ENCODE measurements around the gene MRGPRX2. TPM values are rescaled to one million over a fixed set of nuclear protein-coding genes. Genes with fewer than 3 reads are reported as not detected.

The MRGPRX2 gene
- not detected for total RNA-seq
- 0.08 TPM for polyA plus RNA-seq (2013, experiment 1 of 2)
- polyA plus RNA-seq (2013, experiment 2 of 2): not detected
- total RNA-seq: 0 to 1.3 (median 0) reads per million in 172 experiments

DNA sequence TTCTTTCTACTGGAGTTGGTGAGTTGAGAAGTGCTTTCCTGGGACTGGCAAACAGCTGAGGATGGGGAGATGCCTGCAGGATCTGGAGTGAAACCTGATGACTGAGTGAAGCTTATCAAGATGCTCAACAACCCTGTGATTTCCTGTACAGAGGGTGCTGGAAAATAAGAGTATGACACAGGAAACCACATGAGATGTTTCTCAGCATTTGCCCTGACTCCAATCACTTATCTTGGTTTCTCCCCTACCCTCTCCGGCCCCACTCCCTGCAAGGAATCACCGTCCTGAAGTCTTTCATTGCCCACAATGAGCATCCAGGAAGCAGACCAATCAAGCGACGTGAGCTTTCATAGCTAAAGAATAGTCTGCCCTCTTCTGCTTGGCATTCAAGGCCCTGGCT is at the start of gene MRGPRX2:
Gene MRGPRX2, minus strand, starts transcription at position 89 of the 400 bp plus-strand sequence. CDS start 4,315 bp downstream, outside the sequence.
- H3K27ac ChIP-seq (ENCODE audit: low read depth in 1 of 2, low read length in 2 of 2): no peak within 1 kb of the TSS
- no peaks in the 10 kb centered on the region for H3K27me3 ChIP-seq (ENCODE audit: control insufficient read depth in 1 of 2, insufficient read depth in 2 of 2, low read length in 2 of 2)
- no peaks in the 10 kb centered on the region for H3K36me3 ChIP-seq (ENCODE audit: insufficient read depth, low read length)
- no peak within 1 kb of the TSS for H3K4me3 Mint-ChIP-seq
- intact Hi-C loops (cut with DNase I, micrococcal nuclease): no loop called here
- DNase-seq (peak in 2 of 14 experiments; percentile 6 to 51), ATAC-seq (ENCODE audit: poor library complexity) (no peak)
- ChIA-PET POLR2A (interaction anchor here (1.0 kb wide), 1 partner anchor 21 kb away, joined by 3 read pairs; no protein-coding TSS in a partner anchor), CTCF (interaction anchor here (1.6 to 1.7 kb wide), 2 partner anchors 8 to 10 kb away, joined by 4 read pairs; no protein-coding TSS in a partner anchor)
- H3K4me3 ChIP-seq (ENCODE audit: low read length): no peak within 1 kb of the TSS
- peaks cover 8% of the 10 kb centered on the region for H3K27me3 Mint-ChIP-seq
- H3K4me1 Mint-ChIP-seq (ENCODE audit: low read depth): peaks cover 24% of the 10 kb centered on the region
- H3K36me3 Mint-ChIP-seq (ENCODE audit: low read depth): no peaks in the 10 kb centered on the region
- H3K27ac Mint-ChIP-seq: no peak within 1 kb of the TSS
- no peaks in the 10 kb centered on the region for H3K9me3 Mint-ChIP-seq
- no peaks in the 10 kb centered on the region for H3K9me3 ChIP-seq (ENCODE audit: control insufficient read depth in 1 of 2, insufficient read depth in 1 of 2, low read length in 2 of 2)
- H3K4me1 ChIP-seq (ENCODE audit: insufficient read depth, low read length): peaks cover 10% of the 10 kb centered on the region
- TF ChIP-seq, protein P1, sequence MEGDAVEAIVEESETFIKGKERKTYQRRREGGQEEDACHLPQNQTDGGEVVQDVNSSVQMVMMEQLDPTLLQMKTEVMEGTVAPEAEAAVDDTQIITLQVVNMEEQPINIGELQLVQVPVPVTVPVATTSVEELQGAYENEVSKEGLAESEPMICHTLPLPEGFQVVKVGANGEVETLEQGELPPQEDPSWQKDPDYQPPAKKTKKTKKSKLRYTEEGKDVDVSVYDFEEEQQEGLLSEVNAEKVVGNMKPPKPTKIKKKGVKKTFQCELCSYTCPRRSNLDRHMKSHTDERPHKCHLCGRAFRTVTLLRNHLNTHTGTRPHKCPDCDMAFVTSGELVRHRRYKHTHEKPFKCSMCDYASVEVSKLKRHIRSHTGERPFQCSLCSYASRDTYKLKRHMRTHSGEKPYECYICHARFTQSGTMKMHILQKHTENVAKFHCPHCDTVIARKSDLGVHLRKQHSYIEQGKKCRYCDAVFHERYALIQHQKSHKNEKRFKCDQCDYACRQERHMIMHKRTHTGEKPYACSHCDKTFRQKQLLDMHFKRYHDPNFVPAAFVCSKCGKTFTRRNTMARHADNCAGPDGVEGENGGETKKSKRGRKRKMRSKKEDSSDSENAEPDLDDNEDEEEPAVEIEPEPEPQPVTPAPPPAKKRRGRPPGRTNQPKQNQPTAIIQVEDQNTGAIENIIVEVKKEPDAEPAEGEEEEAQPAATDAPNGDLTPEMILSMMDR (IDR thresholded peaks at IDR 0.05): no peak

DNA sequence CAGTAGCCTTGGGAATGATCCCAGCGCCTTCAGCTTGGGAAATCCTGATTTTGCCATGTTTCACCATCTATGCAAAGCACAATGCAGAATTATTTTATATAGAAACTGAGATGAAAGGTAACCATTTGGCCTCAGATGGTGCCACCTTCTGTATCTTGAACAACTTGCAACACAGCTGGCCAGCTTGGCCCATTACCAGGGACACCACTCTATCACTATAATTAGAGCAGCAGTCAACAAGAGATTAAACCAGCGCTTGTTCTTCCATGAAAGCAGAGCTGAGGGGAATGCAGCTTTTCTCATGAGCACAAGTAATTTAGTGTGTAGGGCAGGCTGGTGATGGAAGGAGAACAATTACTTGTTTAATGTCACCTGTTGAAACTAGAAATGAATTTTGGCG is 49.8 kb upstream of the MRGPRX2 start:
- Mint-ChIP-seq H3K27me3 (peaks cover 37% of the 10 kb centered on the region), H3K27ac (no peak overlapping the region), H3K4me3 (no peak overlapping the region), H3K9me3 (no peaks in the 10 kb centered on the region), H3K4me1 (ENCODE audit: low read depth) (no peaks in the 10 kb centered on the region), H3K36me3 (ENCODE audit: low read depth) (no peaks in the 10 kb centered on the region)
- no peaks in the 10 kb centered on the region for H3K9me3 ChIP-seq (ENCODE audit: control insufficient read depth in 1 of 2, insufficient read depth in 1 of 2, low read length in 2 of 2)
- ChIA-PET CTCF (interaction anchor here (0.6 kb wide), 1 partner anchor 80 kb away, joined by 4 read pairs; no protein-coding TSS in a partner anchor), POLR2A (no interaction called here)
- H3K27me3 ChIP-seq (ENCODE audit: control insufficient read depth in 1 of 2, insufficient read depth in 2 of 2, low read length in 2 of 2): no peaks in the 10 kb centered on the region
- DNase-seq (no peak), ATAC-seq (ENCODE audit: poor library complexity) (no peak)
- H3K36me3 ChIP-seq (ENCODE audit: insufficient read depth, low read length): no peaks in the 10 kb centered on the region
- TF ChIP-seq, protein P1 (IDR thresholded peaks at IDR 0.05): no peak
- H3K4me1 ChIP-seq (ENCODE audit: insufficient read depth, low read length): no peaks in the 10 kb centered on the region
- H3K4me3 ChIP-seq (ENCODE audit: low read length): no peak overlapping the region
- intact Hi-C loops (cut with DNase I, micrococcal nuclease): loop anchor here in 1 of 2 experiments (10.0 kb wide), 3 partner anchors 585 to 1275 kb away; partner anchors contain the start of genes PRMT3, SERGEF and TSG101
- no peak overlapping the region for H3K27ac ChIP-seq (ENCODE audit: low read depth in 1 of 2, low read length in 2 of 2)

DNA sequence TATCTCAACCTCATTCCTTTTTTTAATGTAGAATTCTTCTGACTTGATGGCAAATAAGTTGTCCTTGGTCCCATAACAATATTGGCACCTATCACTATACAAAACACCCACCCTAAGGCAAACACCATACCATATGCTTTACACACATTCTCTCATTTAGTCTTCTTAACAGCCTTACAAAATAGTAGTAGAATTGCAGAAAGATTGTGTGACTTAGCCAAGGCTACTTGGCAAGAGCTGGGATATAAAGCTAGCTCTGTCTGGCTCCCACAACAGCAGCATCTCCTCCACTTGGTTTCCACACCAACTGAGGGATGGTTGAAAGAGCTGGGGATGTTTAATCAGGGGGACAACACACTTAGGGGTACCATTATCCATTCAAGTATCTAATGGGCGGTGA is 46.6 kb upstream of the MRGPRX2 start:
- CTCF ChIA-PET: interaction anchor here (0.6 kb wide), 1 partner anchor 174 kb away, joined by 4 read pairs; no protein-coding TSS in a partner anchor
- intact Hi-C loops (cut with DNase I, micrococcal nuclease): no loop called here
- DNase-seq (no peak), ATAC-seq (ENCODE audit: poor library complexity) (no peak)
- H3K4me1 Mint-ChIP-seq (ENCODE audit: low read depth): no peaks in the 10 kb centered on the region
- Histone ChIP-seq H3K36me3 (ENCODE audit: insufficient read depth, low read length) (no peaks in the 10 kb centered on the region), H3K4me3 (ENCODE audit: low read length) (no peak overlapping the region), H3K27ac (ENCODE audit: low read depth in 1 of 2, low read length in 2 of 2) (no peak overlapping the region), H3K27me3 (ENCODE audit: control insufficient read depth in 1 of 2, insufficient read depth in 2 of 2, low read length in 2 of 2) (no peaks in the 10 kb centered on the region), H3K4me1 (ENCODE audit: insufficient read depth, low read length) (no peaks in the 10 kb centered on the region), H3K9me3 (ENCODE audit: control insufficient read depth in 1 of 2, insufficient read depth in 1 of 2, low read length in 2 of 2) (no peaks in the 10 kb centered on the region)
- no peaks in the 10 kb centered on the region for H3K9me3 Mint-ChIP-seq
- POLR2A ChIA-PET: interaction anchor here (1.5 kb wide), 1 partner anchor 9 kb away, joined by 3 read pairs; the partner anchor contains the start of gene ZDHHC13
- H3K27me3 Mint-ChIP-seq: peaks cover 39% of the 10 kb centered on the region
- no peaks in the 10 kb centered on the region for H3K36me3 Mint-ChIP-seq (ENCODE audit: low read depth)
- H3K4me3 Mint-ChIP-seq: no peak overlapping the region
- TF ChIP-seq, protein P1 (IDR thresholded peaks at IDR 0.05): no peak
- no peak overlapping the region for H3K27ac Mint-ChIP-seq
